B cell (primary cell): ENCODE measurements around the gene DOLPP1. TPM values are rescaled to one million over a fixed set of nuclear protein-coding genes. Genes with fewer than 3 reads are reported as not detected.

Experiments
- ATAC-seq: fragments of 200-7000 bp; cut with Tn5 transposase; one replicate; pipeline ENCODE4 v1.10.0; 2021; ENCODE audit warnings: low read depth, mild to moderate bottlenecking, moderate number of reproducible peaks, moderate library complexity
- CTCF ChIA-PET: fragments of 350-600 bp; sonication (Branson Sonifier 250); formaldehyde crosslinking; loops from one replicate; lab custom pipeline; 2021; ENCODE audit warnings: antibody characterized with exemption, inconsistent platforms; lab: Charles Lee
- POLR2A ChIA-PET: fragments of 350-600 bp; sonication (Branson Sonifier 250); formaldehyde crosslinking; loops from one replicate; lab custom pipeline; 2021; ENCODE audit warnings: antibody characterized with exemption; lab: Charles Lee
- DNase-seq: peaks from one replicate; pipeline ENCODE4 v3.0.0; 2013
- H2AFZ ChIP-seq: 2 replicates; pipeline ENCODE4 v1.6.1; 2012; ENCODE audit warnings: mild to moderate bottlenecking, low read depth, low read length; ENCODE audit not compliant: insufficient read depth, poor library complexity, severe bottlenecking
- H3K27ac ChIP-seq, 2 donors: 1 replicate in 1 of 2; 2 replicates in 1 of 2; pipeline ENCODE4 v1.5.1; 2012 to 2013; ENCODE audit warnings: low read length in 2 of 2, mild to moderate bottlenecking in 2 of 2, moderate library complexity in 1 of 2
- H3K27me3 ChIP-seq, 4 experiments: fragments of 200-600 bp in 1 of 4; sonication (generic) in 1 of 4; replicated peaks in 1 of 4; 1 replicate in 2 of 4; 2 replicates in 2 of 4; pipeline versions ENCODE4 v1.6.1 to v1.7.0; 2013 to 2016; ENCODE audit warnings: low read length in 3 of 4, mild to moderate bottlenecking in 2 of 4, mixed read lengths in 1 of 4, moderate library complexity in 1 of 4; ENCODE audit not compliant: insufficient read depth in 4 of 4, control insufficient read depth in 3 of 4; ENCODE audit errors: control extremely low read depth in 1 of 4
- H3K36me3 ChIP-seq, 2 experiments: replicated peaks in 1 of 2; 1 replicate in 1 of 2; 2 replicates in 1 of 2; pipeline versions ENCODE4 v1.6.1 to v1.7.1; 2013; ENCODE audit warnings: low read length in 1 of 2; ENCODE audit not compliant: insufficient read depth in 2 of 2, control insufficient read depth in 1 of 2; ENCODE audit errors: control extremely low read depth in 1 of 2, extremely low read depth in 1 of 2
- H3K4me1 ChIP-seq, 2 donors: fragments of 200-600 bp in 1 of 2; sonication (generic) in 1 of 2; 1 replicate in 1 of 2; 2 replicates in 1 of 2; pipeline versions ENCODE4 v1.5.1 to v1.6.1; 2013 to 2017; ENCODE audit warnings: low read length in 2 of 2; ENCODE audit not compliant: control insufficient read depth in 2 of 2, insufficient read depth in 2 of 2
- H3K4me2 ChIP-seq: replicated peaks from 2 replicates; pipeline ENCODE3; 2012; ENCODE audit warnings: mild to moderate bottlenecking, low read depth, low read length; ENCODE audit not compliant: poor library complexity, severe bottlenecking
- H3K4me3 ChIP-seq, 5 experiments: fragments of 200-600 bp in 1 of 5; sonication (generic) in 1 of 5; 1 replicate in 3 of 5; 2 replicates in 2 of 5; pipeline versions ENCODE4 v1.5.1 to v1.7.0; 2011 to 2016; ENCODE audit warnings: low read length in 4 of 5, mild to moderate bottlenecking in 4 of 5, low read depth in 2 of 5, control low read depth in 1 of 5, moderate library complexity in 1 of 5; ENCODE audit not compliant: insufficient read depth in 1 of 5; ENCODE audit errors: control extremely low read depth in 1 of 5, extremely low read depth in 1 of 5
- H3K79me2 ChIP-seq: fragments of 200-600 bp; sonication (generic); one replicate; pipeline ENCODE4 v1.6.0; 2016; ENCODE audit warnings: low read length; ENCODE audit not compliant: control insufficient read depth, insufficient read depth
- H3K9ac ChIP-seq: fragments of 200-600 bp; sonication (generic); 2 replicates; pipeline ENCODE4 v1.6.1; 2017; ENCODE audit warnings: mild to moderate bottlenecking, low read length, moderate library complexity
- H3K9me3 ChIP-seq, 3 donors: one replicate each; pipeline versions ENCODE4 v1.6.1 to v1.7.1; 2013; ENCODE audit warnings: low read length in 2 of 3; ENCODE audit not compliant: control insufficient read depth in 2 of 3, insufficient read depth in 1 of 3; ENCODE audit errors: control extremely low read depth in 1 of 3
- H4K20me1 ChIP-seq: 2 replicates; pipeline ENCODE4 v1.6.0; 2012; ENCODE audit warnings: mild to moderate bottlenecking, low read length; ENCODE audit not compliant: insufficient read depth, control insufficient read depth, poor library complexity, severe bottlenecking
- H3K27ac Mint-ChIP-seq: one replicate; pipeline ENCODE4 v1.8.0; 2021; ENCODE audit warnings: mixed read lengths
- H3K27me3 Mint-ChIP-seq: one replicate; pipeline ENCODE4 v1.8.0; 2021; ENCODE audit warnings: mixed read lengths
- H3K4me1 Mint-ChIP-seq: one replicate; pipeline ENCODE4 v1.8.0; 2021; ENCODE audit warnings: mixed read lengths
- H3K4me3 Mint-ChIP-seq: one replicate; pipeline ENCODE4 v1.8.0; 2021; ENCODE audit warnings: mixed read lengths
- H3K9me3 Mint-ChIP-seq: one replicate; pipeline ENCODE4 v1.8.0; 2022; ENCODE audit warnings: mixed read lengths; ENCODE audit not compliant: insufficient read depth
- EZH2 ChIP-seq: IDR thresholded peaks from 2 replicates; pipeline ENCODE4 v1.6.1; 2012; ENCODE audit warnings: borderline replicate concordance, low read depth, mild to moderate bottlenecking, moderate library complexity, low read length; ENCODE audit not compliant: insufficient read depth, poor library complexity, severe bottlenecking
- WGBS: methylation state at CpG from one replicate; pipeline ENCODE4 v1.1.5; 2013; ENCODE audit warnings: missing lambda C conversion rate; ENCODE audit not compliant: insufficient coverage; 5-methylcytosine and 5-hydroxymethylcytosine counted together
- intact Hi-C: fragments of 100-400 bp; cut with micrococcal nuclease; formaldehyde crosslinking; loops from one replicate; pipeline ENCODE4 v1.10.0; 2022
- polyA plus RNA-seq: library from polyadenylated mRNA; depleted of rRNA; stranded (reverse); fragments of >200 nt; gene quantifications from 2 replicates; pipeline ENCODE4 v1.2.3, GENCODE V29; 2012
- total RNA-seq, 2 donors: library from RNA; stranded (reverse); fragments of 120-200 nt in 1 of 2; gene quantifications; 1 replicate in 1 of 2; 2 replicates in 1 of 2; pipeline versions ENCODE4 v1.2.3 to v1.2.4, GENCODE V29; 2013 to 2022
- TF ChIP-seq, protein P1 (sequence below): fragments of 200-600 bp; IDR thresholded peaks from one replicate; pipeline ENCODE4 v1.8.0; 2022; ENCODE audit warnings: antibody characterized with exemption, mild to moderate bottlenecking

DOLPP1 gene
- total and polyA plus RNA-seq, 2 donors (not counting 1 experiment from before 2014, with no cell fraction given): 4.7 to 8.6 TPM

DNA sequence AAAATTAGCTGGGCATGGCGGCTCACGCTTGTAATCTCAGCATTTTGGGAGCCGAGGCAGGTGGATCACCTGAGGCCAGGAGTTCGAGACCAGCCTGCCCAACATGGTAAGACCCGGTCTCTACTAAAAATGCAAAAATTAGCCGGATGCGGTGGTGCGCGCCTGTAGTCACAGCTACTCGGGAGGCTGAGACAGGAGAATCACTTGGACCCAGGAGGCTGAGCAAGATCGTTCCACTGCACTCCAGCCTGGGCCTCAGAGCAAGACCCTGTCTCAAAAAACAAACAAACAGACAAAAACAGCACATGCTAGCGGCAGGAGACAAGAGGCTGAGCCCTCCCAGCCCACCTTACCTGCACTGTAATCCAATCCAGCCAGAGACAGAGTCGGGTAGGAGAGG is 1.1 kb upstream of the DOLPP1 start:
- Histone ChIP-seq H3K9me3 (no peaks in the 10 kb centered on the region), H4K20me1 (peaks cover 12% of the 10 kb centered on the region), H3K27ac (no peak overlapping the region), H3K9ac (peak overlapping the region; percentile 85), H3K4me1 (peaks cover 16 to 20% of the 10 kb centered on the region in 2 donors), H3K27me3 (no peaks in the 10 kb centered on the region), H3K79me2 (peaks cover 36% of the 10 kb centered on the region), H2AFZ (peak overlapping the region; percentile 99), H3K36me3 (peaks cover 0 to 3% of the 10 kb centered on the region in 2 experiments), H3K4me3 (peak overlapping the region in 2 of 5 experiments; percentile 85 to 90), H3K4me2 (peak overlapping the region; percentile 99)
- ATAC-seq: no peak
- TF ChIP-seq EZH2: no peak
- TF ChIP-seq, protein P1, sequence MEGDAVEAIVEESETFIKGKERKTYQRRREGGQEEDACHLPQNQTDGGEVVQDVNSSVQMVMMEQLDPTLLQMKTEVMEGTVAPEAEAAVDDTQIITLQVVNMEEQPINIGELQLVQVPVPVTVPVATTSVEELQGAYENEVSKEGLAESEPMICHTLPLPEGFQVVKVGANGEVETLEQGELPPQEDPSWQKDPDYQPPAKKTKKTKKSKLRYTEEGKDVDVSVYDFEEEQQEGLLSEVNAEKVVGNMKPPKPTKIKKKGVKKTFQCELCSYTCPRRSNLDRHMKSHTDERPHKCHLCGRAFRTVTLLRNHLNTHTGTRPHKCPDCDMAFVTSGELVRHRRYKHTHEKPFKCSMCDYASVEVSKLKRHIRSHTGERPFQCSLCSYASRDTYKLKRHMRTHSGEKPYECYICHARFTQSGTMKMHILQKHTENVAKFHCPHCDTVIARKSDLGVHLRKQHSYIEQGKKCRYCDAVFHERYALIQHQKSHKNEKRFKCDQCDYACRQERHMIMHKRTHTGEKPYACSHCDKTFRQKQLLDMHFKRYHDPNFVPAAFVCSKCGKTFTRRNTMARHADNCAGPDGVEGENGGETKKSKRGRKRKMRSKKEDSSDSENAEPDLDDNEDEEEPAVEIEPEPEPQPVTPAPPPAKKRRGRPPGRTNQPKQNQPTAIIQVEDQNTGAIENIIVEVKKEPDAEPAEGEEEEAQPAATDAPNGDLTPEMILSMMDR: no peak
- intact Hi-C loops: loop anchor here (2.0 to 10.0 kb wide), 4 partner anchors 51 to 1015 kb away; partner anchors contain the start of genes GLE1, NAIF1, SH3GLB2 and SLC25A25
- ChIA-PET CTCF (interaction anchor here (1.3 to 1.8 kb wide), 2 partner anchors 10 to 26 kb away, joined by 3 to 7 read pairs; no protein-coding TSS in a partner anchor), POLR2A (interaction anchor here (1.1 to 1.9 kb wide), 2 partner anchors 10 to 545 kb away, joined by 3 to 15 read pairs; no protein-coding TSS in a partner anchor)
- Mint-ChIP-seq H3K27me3 (no peaks in the 10 kb centered on the region), H3K27ac (no peak overlapping the region), H3K4me1 (peaks cover 23% of the 10 kb centered on the region), H3K4me3 (peak overlapping the region; percentile 91), H3K9me3 (no peaks in the 10 kb centered on the region)
- 90% methylated on average over 12 of the region's 13 CpGs for WGBS
- no peak for DNase-seq

DNA sequence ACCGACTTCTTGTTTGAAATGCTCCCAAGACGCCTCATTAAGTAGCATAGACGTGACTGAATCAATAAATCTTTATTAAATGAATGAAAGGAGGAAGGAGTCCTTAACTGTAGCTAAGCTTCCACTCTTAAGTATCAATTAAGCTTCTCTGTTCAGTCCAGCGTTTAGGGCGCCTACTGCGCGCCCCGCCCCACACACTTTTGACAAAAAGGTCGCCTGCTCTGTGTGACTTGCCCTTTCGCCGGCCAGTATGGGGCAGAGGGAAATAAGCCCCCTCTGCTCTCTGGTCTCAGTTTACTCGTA is 662 bp upstream of the DOLPP1 start:
- no peaks in the 10 kb centered on the region for H3K9me3 Mint-ChIP-seq
- peaks cover 0 to 7% of the 10 kb centered on the region in 2 experiments for H3K36me3 ChIP-seq

More for the DNA sequence above, 662 bp upstream of the DOLPP1 start:
- Histone ChIP-seq H3K27me3 (no peaks in the 10 kb centered on the region), H3K9me3 (no peaks in the 10 kb centered on the region), H3K79me2 (peaks cover 41% of the 10 kb centered on the region), H3K4me2 (peak overlapping the region; percentile 99), H3K4me1 (peaks cover 16 to 20% of the 10 kb centered on the region in 2 donors), H4K20me1 (peaks cover 12% of the 10 kb centered on the region), H3K27ac (peak overlapping the region in 1 of 2 donors; percentile 54), H2AFZ (peak overlapping the region; percentile 99), H3K9ac (peak overlapping the region; percentile 85), H3K4me3 (peak overlapping the region; percentile 65 to 90 (median 75))
- H3K4me3 Mint-ChIP-seq: peak overlapping the region; percentile 91
- 10% methylated on average over 9 of the region's 12 CpGs for WGBS
- TF ChIP-seq EZH2: no peak
- ChIA-PET CTCF (interaction anchor here (1.3 to 1.8 kb wide), 3 partner anchors 11 to 52 kb away, joined by 3 to 7 read pairs (median 6); partner anchors contain the start of gene SH3GLB2), POLR2A (interaction anchor here (1.1 to 1.9 kb wide), 3 partner anchors 11 to 544 kb away, joined by 3 to 15 read pairs (median 10); partner anchors contain the start of gene SH3GLB2)
- peak overlapping the region; percentile 88 for H3K27ac Mint-ChIP-seq
- DNase-seq: no peak
- intact Hi-C loops: loop anchor here (2.0 to 10.0 kb wide), 4 partner anchors 51 to 1015 kb away; partner anchors contain the start of genes GLE1, NAIF1, SH3GLB2 and SLC25A25
- no peak for ATAC-seq
- peaks cover 23% of the 10 kb centered on the region for H3K4me1 Mint-ChIP-seq
- no peaks in the 10 kb centered on the region for H3K27me3 Mint-ChIP-seq
